HFFc6 (cell line): ENCODE data around the gene FAM229B. TPM values are rescaled to one million over a fixed set of nuclear protein-coding genes. Genes with fewer than 3 reads are reported as not detected.
"Not testable (repeated sequence)": the region's sequence is repeated elsewhere in the genome, so short reads cannot be mapped to it uniquely, and the experiment has no call there.

Experiments used
- DNase-seq: peaks from one replicate; pipeline ENCODE4 v3.0.0-alpha.2; 2018
- H3K27ac Mint-ChIP-seq: 2 replicates; pipeline ENCODE4 v1.8.0; 2020; ENCODE audit warnings: mild to moderate bottlenecking, mixed read lengths
- H3K27me3 Mint-ChIP-seq: 2 replicates; pipeline ENCODE4 v1.8.0; 2021; ENCODE audit warnings: mild to moderate bottlenecking, moderate library complexity, mixed read lengths; ENCODE audit not compliant: insufficient read depth
- H3K36me3 Mint-ChIP-seq: 2 replicates; pipeline ENCODE4 v1.8.0; 2021; ENCODE audit warnings: low read depth, mixed read lengths
- H3K4me1 Mint-ChIP-seq: 2 replicates; pipeline ENCODE4 v1.8.0; 2020; ENCODE audit warnings: low read depth, mixed read lengths
- H3K4me3 Mint-ChIP-seq: 2 replicates; pipeline ENCODE4 v1.8.0; 2020; ENCODE audit warnings: mild to moderate bottlenecking, moderate library complexity, mixed read lengths
- H3K9me3 Mint-ChIP-seq: 2 replicates; pipeline ENCODE4 v1.8.0; 2020; ENCODE audit warnings: mild to moderate bottlenecking, mixed read lengths
- CTCF ChIP-seq: fragments of 200-600 bp; sonication (generic); IDR thresholded peaks from 2 replicates; pipeline ENCODE4 v1.5.0; 2021; ENCODE audit warnings: antibody characterized with exemption, mild to moderate bottlenecking
- total RNA-seq, 6 experiments: library from RNA; stranded (reverse); fragmentation: NEBNext Ultra II Directional; extraction: Animal tissue kit (Norgen Biotek cat#: 25700); gene quantifications; 2 replicates in 1 of 6; 3 replicates in 5 of 6; pipeline ENCODE4 v1.2.3, GENCODE V29; 2021

The FAM229B gene
- total RNA-seq, 6 experiments from 2014 or later: 30.2 to 36.2 (median 33.7) TPM

- H3K27ac Mint-ChIP-seq: peak overlapping the region; percentile 69; the same call in 1 of the 2 replicates
- no peak for DNase-seq
These were observed 46.4 kb upstream of the FAM229B start for GRCh38 chr6:112040956-112041355.

DNA sequence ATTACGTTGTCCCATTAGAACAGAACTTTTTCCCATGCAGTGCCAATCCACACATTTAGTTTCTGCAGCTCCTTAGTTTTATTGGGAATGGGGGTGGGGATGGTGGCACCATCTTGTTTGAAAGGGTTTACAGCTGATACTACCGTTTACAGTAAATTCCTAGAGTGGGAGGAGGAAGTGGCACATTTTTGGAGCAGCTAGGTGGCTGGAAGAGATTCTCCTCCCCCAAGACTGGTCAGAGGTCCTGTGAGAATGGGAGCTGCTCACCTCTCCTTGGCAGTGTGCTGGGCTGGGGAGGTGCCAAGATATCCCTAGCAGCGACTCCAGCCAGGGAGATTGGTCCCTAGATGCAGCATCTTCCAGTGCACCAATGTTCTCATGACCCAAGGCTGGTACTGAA is 45.9 kb upstream of the FAM229B start:
- DNase-seq: no peak
- H3K4me1 Mint-ChIP-seq: peaks cover 88% of the 10 kb centered on the region
- TF ChIP-seq CTCF: no peak
- H3K27me3 Mint-ChIP-seq: no peaks in the 10 kb centered on the region; the same call in 1 of the 2 replicates
- peak overlapping the region; percentile 69; the same call in 1 of the 2 replicates for H3K27ac Mint-ChIP-seq
- no peaks in the 10 kb centered on the region for H3K9me3 Mint-ChIP-seq
- H3K36me3 Mint-ChIP-seq: no peaks in the 10 kb centered on the region
- H3K4me3 Mint-ChIP-seq: peak overlapping the region; percentile 19; the same call in 1 of the 2 replicates

More at GRCh38 chr6:112040956-112041355, 46.4 kb upstream of the FAM229B start:
- no peaks in the 10 kb centered on the region; the same call in 1 of the 2 replicates for H3K27me3 Mint-ChIP-seq
- H3K4me1 Mint-ChIP-seq: peaks cover 93% of the 10 kb centered on the region
- H3K36me3 Mint-ChIP-seq: no peaks in the 10 kb centered on the region
- no peaks in the 10 kb centered on the region for H3K9me3 Mint-ChIP-seq
- no peak overlapping the region for H3K4me3 Mint-ChIP-seq
- TF ChIP-seq CTCF: no peak

DNA sequence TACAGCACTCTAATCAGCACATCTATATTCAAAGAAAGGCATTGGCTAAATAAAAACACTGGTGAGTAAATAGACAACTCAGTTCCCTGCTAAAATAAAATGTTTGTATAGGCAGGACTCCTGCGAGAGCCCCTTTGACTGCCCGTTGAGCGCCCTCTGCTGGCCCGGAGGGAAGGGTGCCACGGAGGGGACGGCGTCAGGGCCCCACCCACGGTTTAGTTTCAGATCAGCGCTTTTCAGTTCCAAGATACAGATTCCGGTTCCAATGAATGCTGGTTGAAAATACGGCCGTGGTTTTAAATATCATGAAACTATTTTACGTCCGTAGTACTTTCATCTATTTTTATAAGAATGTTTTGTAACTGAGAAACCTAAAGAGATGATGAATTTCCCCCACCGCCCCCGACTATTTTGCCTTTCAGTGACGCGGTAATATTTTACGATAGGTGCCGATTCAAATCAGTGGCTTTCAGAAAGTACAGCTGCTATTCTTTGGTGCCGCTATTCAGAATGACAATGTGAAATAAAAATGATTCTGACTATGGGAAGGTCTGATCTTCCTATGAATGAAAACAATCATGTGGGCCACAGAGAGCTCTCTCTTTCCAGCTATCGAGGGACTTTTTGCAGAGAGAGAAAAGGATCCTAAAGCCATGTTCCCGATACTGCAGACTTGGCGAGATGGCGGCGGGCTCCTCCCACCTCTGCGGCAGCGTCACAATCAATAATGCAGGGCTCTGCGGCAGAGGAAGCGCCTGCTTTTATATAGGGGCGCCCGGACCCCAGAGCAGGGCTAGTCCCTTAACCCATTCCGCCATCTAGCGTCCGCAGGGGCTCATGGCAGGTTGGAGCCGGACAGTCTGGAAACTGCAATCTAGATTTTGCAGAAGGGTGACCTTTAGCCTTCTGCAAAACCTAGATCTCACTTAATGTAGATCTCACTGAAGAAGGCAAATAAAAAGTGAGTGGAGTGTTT is 44.1 kb upstream of the FAM229B start:
- peak; percentile 91 for DNase-seq
- peak; percentile 93 for TF ChIP-seq CTCF
- H3K4me1 Mint-ChIP-seq: peaks cover 70% of the 10 kb centered on the region
- peak overlapping the region; percentile 98 for H3K27ac Mint-ChIP-seq
- no peaks in the 10 kb centered on the region; the same call in 1 of the 2 replicates for H3K27me3 Mint-ChIP-seq
- peak overlapping the region; percentile 97 for H3K4me3 Mint-ChIP-seq
- no peaks in the 10 kb centered on the region for H3K36me3 Mint-ChIP-seq
- H3K9me3 Mint-ChIP-seq: no peaks in the 10 kb centered on the region

- H3K27me3 Mint-ChIP-seq: no peaks in the 10 kb centered on the region; the same call in 1 of the 2 replicates
- no peaks in the 10 kb centered on the region for H3K9me3 Mint-ChIP-seq
- H3K4me1 Mint-ChIP-seq: peaks cover 69% of the 10 kb centered on the region
- peak overlapping the region; percentile 97; the same call in 1 of the 2 replicates for H3K4me3 Mint-ChIP-seq
- no peak for TF ChIP-seq CTCF
- H3K36me3 Mint-ChIP-seq: no peaks in the 10 kb centered on the region
- H3K27ac Mint-ChIP-seq: peak overlapping the region; percentile 88; the same call in 1 of the 2 replicates
- DNase-seq: no peak
These were observed 43.2 kb upstream of the FAM229B start for GRCh38 chr6:112044196-112044595.

GRCh38 chr6:112044856-112045255 is 42.5 kb upstream of the FAM229B start:
- Mint-ChIP-seq H3K9me3 (no peaks in the 10 kb centered on the region), H3K4me1 (peaks cover 65% of the 10 kb centered on the region), H3K36me3 (no peaks in the 10 kb centered on the region), H3K27me3 (no peaks in the 10 kb centered on the region; the same call in 1 of the 2 replicates), H3K4me3 (peak overlapping the region; percentile 76), H3K27ac (peak overlapping the region; percentile 88)
- TF ChIP-seq CTCF: 0 out of 2 replicates have a peak, but pooled peaks have one; percentile 13
- DNase-seq: peak; percentile 89

- H3K36me3 Mint-ChIP-seq, H3K9me3 Mint-ChIP-seq, H3K27me3 Mint-ChIP-seq, H3K27ac Mint-ChIP-seq, H3K4me3 Mint-ChIP-seq, DNase-seq: not testable (repeated sequence)
- H3K4me1 Mint-ChIP-seq: peaks cover 38% of the 10 kb centered on the region
These were observed 39.9 kb upstream of the FAM229B start for GRCh38 chr6:112047523-112047922.
